Erythroblast (primary cell): ENCODE results near the gene SCIN.

ENCODE experiments used
- GATA1 ChIP-seq: IDR thresholded peaks from 2 replicates; pipeline ENCODE4 v1.6.1; 2011; ENCODE audit warnings: low read depth, mild to moderate bottlenecking, control low read depth, low read length, moderate library complexity
- POLR2A ChIP-seq: IDR thresholded peaks from 2 replicates; pipeline ENCODE4 v1.6.1; 2011; ENCODE audit warnings: mild to moderate bottlenecking, low read length

- no peak for TF ChIP-seq POLR2A
- no peak for TF ChIP-seq GATA1
These were observed 16.2 kb upstream of the SCIN start for GRCh38 chr7:12554351-12554750.
